Activated CD8-positive, alpha-beta T cell treated with anti-CD3 and anti-CD28 coated beads, Interleukin-2, amount 10 ng/mL, durations not matched to agents 7 days and 5 days (primary cell): Measurements from ENCODE around the gene NAALADL2. TPM values are rescaled to one million over a fixed set of nuclear protein-coding genes. Genes with fewer than 3 reads are reported as not detected.
"Not testable (repeated sequence)": the region's sequence is repeated elsewhere in the genome, so short reads cannot be mapped to it uniquely, and the experiment has no call there.

Experiments
- ATAC-seq: fragments of 150-1000 bp; cut with Tn5 transposase; one replicate; pipeline ENCODE4 v1.10.0; 2021; ENCODE audit warnings: moderate library complexity
- CTCF ChIA-PET: fragments of 350-600 bp; sonication (Branson Sonifier 250); formaldehyde crosslinking; loops from one replicate; lab custom pipeline; 2021; ENCODE audit warnings: antibody characterized with exemption; lab: Charles Lee
- POLR2A ChIA-PET: fragments of 350-600 bp; sonication (Branson Sonifier 250); formaldehyde crosslinking; loops from one replicate; lab custom pipeline; 2021; ENCODE audit warnings: antibody characterized with exemption; lab: Charles Lee
- DNase-seq: peaks from one replicate; pipeline ENCODE4 v3.0.0-alpha.2; 2020
- H3K27ac Mint-ChIP-seq: one replicate; pipeline ENCODE4 v1.8.0; 2021; ENCODE audit warnings: mild to moderate bottlenecking, mixed read lengths
- H3K27me3 Mint-ChIP-seq: one replicate; pipeline ENCODE4 v1.8.0; 2021; ENCODE audit warnings: low read depth, mixed read lengths
- H3K36me3 Mint-ChIP-seq: one replicate; pipeline ENCODE4 v1.8.0; 2021; ENCODE audit warnings: low read depth, mixed read lengths
- H3K4me1 Mint-ChIP-seq: one replicate; pipeline ENCODE4 v1.8.0; 2021; ENCODE audit warnings: low read depth, mixed read lengths
- H3K4me3 Mint-ChIP-seq: one replicate; pipeline ENCODE4 v1.8.0; 2021; ENCODE audit warnings: mild to moderate bottlenecking, mixed read lengths
- H3K9me3 Mint-ChIP-seq: one replicate; pipeline ENCODE4 v1.8.0; 2022; ENCODE audit warnings: mixed read lengths; ENCODE audit not compliant: insufficient read depth
- total RNA-seq, 2 experiments: library from RNA; stranded (reverse); gene quantifications; one replicate each; pipeline ENCODE4 v1.2.3, GENCODE V29; 2021

Gene NAALADL2
- total RNA-seq, 2 experiments from 2014 or later: 0.39 to 0.47 TPM

DNA sequence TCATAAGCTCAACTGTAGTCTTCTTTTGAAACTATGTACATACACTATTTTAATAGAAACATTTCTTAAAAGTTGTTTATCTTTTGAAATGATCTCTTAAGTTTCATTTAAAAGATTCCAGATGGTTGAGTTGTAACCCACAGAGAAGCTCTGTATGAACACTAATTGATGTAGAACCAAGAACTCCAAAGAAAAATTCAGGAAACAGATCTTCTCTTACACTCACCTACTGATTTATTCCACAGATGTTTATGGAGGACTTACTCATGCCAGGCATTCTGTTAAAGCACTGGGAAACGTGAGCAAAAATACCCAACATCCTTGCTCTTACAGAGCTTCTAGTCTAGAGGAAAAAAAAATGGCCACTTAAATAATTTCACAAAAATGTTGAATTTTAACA is 551.1 kb downstream of the NAALADL2 start:
- no peaks in the 10 kb centered on the region for H3K36me3 Mint-ChIP-seq
- H3K27me3 Mint-ChIP-seq: no peaks in the 10 kb centered on the region
- ChIA-PET CTCF (no interaction called here), POLR2A (no interaction called here)
- no peak overlapping the region for H3K4me3 Mint-ChIP-seq
- no peak for ATAC-seq
- no peak for DNase-seq
- peaks cover 4% of the 10 kb centered on the region for H3K9me3 Mint-ChIP-seq
- H3K4me1 Mint-ChIP-seq: no peaks in the 10 kb centered on the region
- H3K27ac Mint-ChIP-seq: no peak overlapping the region

GRCh38 chr3:175411405-175411804 is 552.3 kb downstream of the NAALADL2 start:
- CTCF ChIA-PET: no interaction called here
- Mint-ChIP-seq H3K36me3 (no peaks in the 10 kb centered on the region), H3K9me3 (peaks cover 4% of the 10 kb centered on the region), H3K27me3 (no peaks in the 10 kb centered on the region), H3K4me3 (no peak overlapping the region), H3K27ac (no peak overlapping the region), H3K4me1 (no peaks in the 10 kb centered on the region)
- ATAC-seq: no peak
- POLR2A ChIA-PET: no interaction called here
- no peak for DNase-seq

DNA sequence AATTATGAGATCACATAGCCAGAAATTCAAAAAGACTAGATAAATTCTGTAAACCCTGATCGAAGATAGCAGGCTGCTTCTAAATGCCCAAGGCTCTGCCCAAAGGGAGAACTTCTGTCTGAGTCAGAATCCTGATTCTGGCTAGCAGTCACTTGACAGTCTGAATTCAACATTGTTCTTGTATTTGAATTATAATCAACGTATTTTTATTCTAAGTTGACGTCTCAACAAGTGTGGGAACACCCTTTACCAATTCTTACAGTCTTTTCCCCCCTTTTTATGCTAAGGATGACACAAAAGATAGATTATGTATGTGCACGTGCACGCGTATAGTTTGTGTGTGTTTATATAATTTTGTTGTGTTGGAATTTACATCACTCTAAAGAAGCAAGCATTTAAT is 552.8 kb downstream of the NAALADL2 start:
- ATAC-seq (no peak), DNase-seq (no peak)
- Mint-ChIP-seq H3K27me3 (no peaks in the 10 kb centered on the region), H3K27ac (no peak overlapping the region), H3K4me3 (no peak overlapping the region), H3K36me3 (no peaks in the 10 kb centered on the region), H3K9me3 (peaks cover 4% of the 10 kb centered on the region), H3K4me1 (no peaks in the 10 kb centered on the region)
- POLR2A ChIA-PET: no interaction called here
- CTCF ChIA-PET: no interaction called here

DNA sequence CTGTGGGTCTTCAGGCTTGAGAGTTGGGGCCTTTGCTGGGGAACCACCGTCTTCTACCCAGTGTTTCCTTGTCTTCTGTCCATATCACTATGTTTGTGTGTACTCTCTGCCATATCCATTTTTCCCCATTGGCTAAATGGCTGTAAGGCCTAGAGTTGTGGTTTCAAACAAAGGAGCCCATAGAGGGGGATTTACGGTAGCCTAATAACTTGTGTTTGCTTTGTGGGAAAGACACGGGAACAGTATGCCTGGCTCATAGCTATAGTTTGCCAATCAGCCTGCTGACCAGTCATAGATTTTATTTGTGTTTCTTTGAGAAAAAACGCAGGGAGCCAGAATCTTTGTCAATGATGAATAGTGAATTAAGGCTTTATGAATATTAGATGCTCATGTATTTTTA is 554.8 kb downstream of the NAALADL2 start:
- Mint-ChIP-seq H3K9me3 (peaks cover 9% of the 10 kb centered on the region), H3K4me1 (no peaks in the 10 kb centered on the region), H3K4me3 (no peak overlapping the region), H3K27me3 (no peaks in the 10 kb centered on the region), H3K36me3 (no peaks in the 10 kb centered on the region), H3K27ac (no peak overlapping the region)
- ChIA-PET CTCF (no interaction called here), POLR2A (no interaction called here)
- no peak for ATAC-seq
- no peak for DNase-seq

DNA sequence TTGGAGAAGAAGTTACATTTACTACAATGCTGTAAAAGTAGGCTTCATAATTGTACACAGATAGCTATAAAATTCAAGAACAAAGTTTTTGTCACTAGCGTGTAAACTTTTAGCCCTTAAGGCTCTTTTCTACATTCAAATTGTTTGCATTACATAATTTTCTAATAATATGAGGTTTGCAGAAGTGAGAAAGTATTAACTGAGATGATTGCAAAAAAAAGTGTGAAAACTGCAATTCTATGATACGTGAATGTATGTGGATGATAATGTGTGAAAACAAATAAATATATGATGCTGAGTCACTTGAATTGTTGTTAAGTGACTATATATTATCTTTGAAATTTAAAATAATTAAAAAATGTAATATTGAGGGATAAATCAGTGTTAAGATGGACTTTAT is 557.5 kb downstream of the NAALADL2 start:
- Mint-ChIP-seq H3K27ac (no peak overlapping the region), H3K4me3 (no peak overlapping the region), H3K27me3 (no peaks in the 10 kb centered on the region), H3K36me3 (no peaks in the 10 kb centered on the region), H3K4me1 (no peaks in the 10 kb centered on the region), H3K9me3 (peaks cover 11% of the 10 kb centered on the region)
- ChIA-PET POLR2A (no interaction called here), CTCF (no interaction called here)
- no peak for ATAC-seq
- DNase-seq: no peak

- Mint-ChIP-seq H3K27me3 (no peaks in the 10 kb centered on the region), H3K27ac (no peak overlapping the region), H3K4me3 (no peak overlapping the region), H3K36me3 (no peaks in the 10 kb centered on the region), H3K4me1 (no peaks in the 10 kb centered on the region), H3K9me3 (peaks cover 7% of the 10 kb centered on the region)
- ATAC-seq (no peak), DNase-seq (no peak)
- ChIA-PET CTCF (interaction anchor here (0.7 kb wide), 1 partner anchor 259 kb away, joined by 3 read pairs; no protein-coding TSS in a partner anchor), POLR2A (no interaction called here)
These were observed 558.3 kb downstream of the NAALADL2 start for GRCh38 chr3:175417426-175417825.

DNA sequence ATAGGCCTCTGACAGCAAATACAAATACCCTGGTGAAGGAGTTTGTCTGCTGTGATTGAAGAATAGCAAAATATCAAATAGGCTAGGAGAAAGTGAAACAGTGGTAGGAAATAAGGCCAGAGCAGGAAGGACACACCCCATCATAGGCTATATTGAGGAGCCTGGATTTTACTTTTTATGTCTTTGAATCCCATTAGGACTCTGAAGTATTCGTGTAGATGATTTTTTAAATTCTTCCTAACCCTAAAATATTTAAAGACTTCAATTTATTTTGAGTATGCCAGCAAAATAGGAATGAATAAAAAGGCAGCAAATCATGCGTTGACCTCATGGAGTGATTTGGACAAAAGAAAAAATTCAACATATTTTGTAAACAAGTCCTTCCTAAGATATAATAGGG is 562.8 kb downstream of the NAALADL2 start:
- ChIA-PET POLR2A (no interaction called here), CTCF (no interaction called here)
- H3K36me3 Mint-ChIP-seq: no peaks in the 10 kb centered on the region
- ATAC-seq: no peak
- H3K4me1 Mint-ChIP-seq: no peaks in the 10 kb centered on the region
- no peaks in the 10 kb centered on the region for H3K27me3 Mint-ChIP-seq
- no peak for DNase-seq
- no peak overlapping the region for H3K4me3 Mint-ChIP-seq
- H3K9me3 Mint-ChIP-seq: peaks cover 11% of the 10 kb centered on the region
- H3K27ac Mint-ChIP-seq: no peak overlapping the region

- H3K27me3 Mint-ChIP-seq: no peaks in the 10 kb centered on the region
- DNase-seq (no peak), ATAC-seq (no peak)
- no peaks in the 10 kb centered on the region for H3K4me1 Mint-ChIP-seq
- H3K9me3 Mint-ChIP-seq: peaks cover 9% of the 10 kb centered on the region
- ChIA-PET POLR2A (no interaction called here), CTCF (no interaction called here)
- H3K4me3 Mint-ChIP-seq: no peak overlapping the region
- H3K36me3 Mint-ChIP-seq: no peaks in the 10 kb centered on the region
- no peak overlapping the region for H3K27ac Mint-ChIP-seq
These were observed 563.6 kb downstream of the NAALADL2 start for GRCh38 chr3:175422744-175423143.

- DNase-seq, H3K27ac Mint-ChIP-seq, H3K27me3 Mint-ChIP-seq, POLR2A ChIA-PET, ATAC-seq, H3K9me3 Mint-ChIP-seq, CTCF ChIA-PET, H3K36me3 Mint-ChIP-seq, H3K4me3 Mint-ChIP-seq, H3K4me1 Mint-ChIP-seq: not testable (repeated sequence)
These were observed 564.7 kb downstream of the NAALADL2 start for GRCh38 chr3:175423848-175424247.

- H3K36me3 Mint-ChIP-seq: no peaks in the 10 kb centered on the region
- H3K9me3 Mint-ChIP-seq: peaks cover 4% of the 10 kb centered on the region
- no peak overlapping the region for H3K4me3 Mint-ChIP-seq
- ChIA-PET POLR2A (no interaction called here), CTCF (no interaction called here)
- DNase-seq (no peak), ATAC-seq (no peak)
- H3K4me1 Mint-ChIP-seq: no peaks in the 10 kb centered on the region
- no peak overlapping the region for H3K27ac Mint-ChIP-seq
- H3K27me3 Mint-ChIP-seq: no peaks in the 10 kb centered on the region
These were observed 567.7 kb downstream of the NAALADL2 start for GRCh38 chr3:175426805-175427204.

DNA sequence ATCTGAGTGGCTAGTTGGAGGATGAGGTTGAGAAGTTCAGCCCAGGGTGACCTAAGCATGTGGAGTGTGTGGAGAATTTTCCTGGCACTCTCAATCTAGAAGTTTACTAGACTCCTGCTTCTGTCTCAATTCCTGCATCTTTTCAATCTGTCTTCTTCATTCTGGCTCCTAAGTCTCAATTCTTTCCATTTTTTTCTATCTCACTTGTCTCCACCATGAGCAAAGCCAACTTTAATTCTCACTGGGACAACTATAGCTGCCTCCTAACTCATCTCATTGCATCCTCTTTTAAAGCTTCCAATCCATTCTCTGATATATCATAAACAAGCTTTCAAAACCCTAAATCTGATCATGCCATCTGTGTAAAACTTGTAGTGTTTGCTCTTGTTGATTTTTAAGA is 569.3 kb downstream of the NAALADL2 start:
- no peak for ATAC-seq
- ChIA-PET POLR2A (interaction anchor here (0.7 kb wide), 1 partner anchor 951 kb away, joined by 3 read pairs; no protein-coding TSS in a partner anchor), CTCF (interaction anchor here (0.7 kb wide), 1 partner anchor 1085 kb away, joined by 3 read pairs; no protein-coding TSS in a partner anchor)
- no peak for DNase-seq
- Mint-ChIP-seq H3K4me1 (no peaks in the 10 kb centered on the region), H3K9me3 (peaks cover 4% of the 10 kb centered on the region), H3K27ac (no peak overlapping the region), H3K36me3 (no peaks in the 10 kb centered on the region), H3K4me3 (no peak overlapping the region), H3K27me3 (no peaks in the 10 kb centered on the region)

GRCh38 chr3:175430983-175431773 is 572.0 kb downstream of the NAALADL2 start:
- H3K9me3 Mint-ChIP-seq: no peaks in the 10 kb centered on the region
- no peak overlapping the region for H3K4me3 Mint-ChIP-seq
- POLR2A ChIA-PET: no interaction called here
- CTCF ChIA-PET: interaction anchor here (0.7 kb wide), 1 partner anchor 73 kb away, joined by 3 read pairs; no protein-coding TSS in a partner anchor
- H3K27ac Mint-ChIP-seq: no peak overlapping the region
- H3K4me1 Mint-ChIP-seq: no peaks in the 10 kb centered on the region
- DNase-seq: no peak
- ATAC-seq: no peak
- H3K27me3 Mint-ChIP-seq: no peaks in the 10 kb centered on the region
- H3K36me3 Mint-ChIP-seq: no peaks in the 10 kb centered on the region
